ENCODE measurements around the gene RBM42. TPM values are rescaled to one million over a fixed set of nuclear protein-coding genes. Genes with fewer than 3 reads are reported as not detected.

Gene RBM42
- polyA plus RNA-seq, 2 of the 4 experiments (the other 2 are of a cell fraction) = 80.4 to 128 TPM

GRCh38 chr19:35666251-35666913 lies 37.5 kb downstream of the RBM42 start, which contains the start of gene UPK1A:
Gene UPK1A (plus strand): TSS chr19:35666517. CDS start chr19:35666813, 296 bp downstream.
- H3K27ac ChIP-seq = no peak within 1 kb of the TSS
- TF ChIP-seq FOSB (CRISPR knock-in tag; IDR thresholded peaks at IDR 0.05) (no peak), TP53 (CRISPR knock-in tag; IDR thresholded peaks at IDR 0.05) (no peak), PBX3 (IDR thresholded peaks at IDR 0.05) (no peak), SMC3 (IDR thresholded peaks at IDR 0.05) (no peak), RFX5 (IDR thresholded peaks at IDR 0.05) (no peak), MAX (IDR thresholded peaks at IDR 0.05) (no peak), KDM1A (IDR thresholded peaks at IDR 0.05; ENCODE audit: low read depth) (no peak), CEBPB (IDR thresholded peaks at IDR 0.05) (no peak), GATA3 (IDR thresholded peaks at IDR 0.05; ENCODE audit: borderline replicate concordance) (no peak), ESRRA (IDR thresholded peaks at IDR 0.05; ENCODE audit: borderline replicate concordance, low read length) (no peak), HES2 (IDR thresholded peaks at IDR 0.05) (no peak), CBX8 (IDR thresholded peaks at IDR 0.05) (no peak), FOSL2 (IDR thresholded peaks at IDR 0.05) (no peak), FOSL2 (CRISPR knock-in tag; IDR thresholded peaks at IDR 0.05) (no peak), RARB (CRISPR knock-in tag; IDR thresholded peaks at IDR 0.05) (no peak)
- DNase-seq (ENCODE audit: low read depth in 1 of 2, low spot score in 1 of 2) = no peak
- no peaks in the 10 kb centered on the region for H3K4me1 ChIP-seq
- no peak within 1 kb of the TSS for H3K4me2 ChIP-seq
- no peak within 1 kb of the TSS for H3K4me3 ChIP-seq
- no peak for FAIRE-seq
- H3K9me3 ChIP-seq = no peaks in the 10 kb centered on the region
- peak; percentile 16 to 19; a peak in 3 of 6 replicates for ATAC-seq
- ChIA-PET CTCF (interaction anchor here (1.0 to 2.4 kb wide), 7 partner anchors 8 to 314 kb away, joined by 3 to 11 read pairs (median 5); no protein-coding TSS in a partner anchor), POLR2A (no interaction called here)
- 77% methylated on average over 16 of the region's 16 CpGs for WGBS (ENCODE audit: missing lambda C conversion rate)

- 36% methylated on average over 6 of the region's 6 CpGs for WGBS (ENCODE audit: missing lambda C conversion rate)
- H3K9me3 ChIP-seq = no peaks in the 10 kb centered on the region
- TF ChIP-seq EHMT2 (IDR thresholded peaks at IDR 0.05; ENCODE audit: low read depth) (no peak), EP300 (IDR thresholded peaks at IDR 0.05) (no peak), TP53 (CRISPR knock-in tag; IDR thresholded peaks at IDR 0.05) (no peak), MAZ (IDR thresholded peaks at IDR 0.05; ENCODE audit: borderline replicate concordance, low read depth, low read length) (no peak), HEYL (CRISPR knock-in tag; IDR thresholded peaks at IDR 0.05) (no peak), BCL3 (IDR thresholded peaks at IDR 0.05) (no peak), HDAC2 (IDR thresholded peaks at IDR 0.05) (no peak)
- no peaks in the 10 kb centered on the region for H3K4me1 ChIP-seq
- ChIA-PET POLR2A (interaction anchor here (1.2 kb wide), 2 partner anchors 9 to 22 kb away, joined by 4 to 6 read pairs; partner anchors contain the start of gene COX6B1), CTCF (interaction anchor here (0.6 to 1.8 kb wide), 8 partner anchors 8 to 1754 kb away, joined by 3 to 5 read pairs (median 3); no protein-coding TSS in a partner anchor)
- no peak overlapping the region for H3K4me2 ChIP-seq
- ATAC-seq = no peak
- DNase-seq (ENCODE audit: low read depth in 1 of 2, low spot score in 1 of 2) = no peak
- H3K4me3 ChIP-seq = no peak overlapping the region
- H3K27ac ChIP-seq = no peak overlapping the region
- no peak for FAIRE-seq
These were observed 40.7 kb downstream of the RBM42 start for GRCh38 chr19:35669566-35669965.

GRCh38 chr19:35669974-35670373 lies 41.1 kb downstream of the RBM42 start:
- WGBS (ENCODE audit: missing lambda C conversion rate) = 39% methylated on average over 4 of the region's 4 CpGs
- CTCF ChIA-PET = interaction anchor here (0.6 to 1.8 kb wide), 10 partner anchors 8 to 1754 kb away, joined by 3 to 5 read pairs (median 3); no protein-coding TSS in a partner anchor
- POLR2A ChIA-PET = interaction anchor here (1.2 kb wide), 2 partner anchors 9 to 22 kb away, joined by 4 to 6 read pairs; partner anchors contain the start of gene COX6B1

More at GRCh38 chr19:35669974-35670373, 41.1 kb downstream of the RBM42 start:
- no peak overlapping the region for H3K4me2 ChIP-seq
- H3K4me3 ChIP-seq = no peak overlapping the region
- no peak for DNase-seq (ENCODE audit: low read depth in 1 of 2, low spot score in 1 of 2)
- H3K27ac ChIP-seq = no peak overlapping the region
- no peaks in the 10 kb centered on the region for H3K9me3 ChIP-seq
- TF ChIP-seq JUN (IDR thresholded peaks at IDR 0.05) (0 out of 5 replicates have a peak, but pooled peaks of 1 of the 2 experiments have one; percentile 16), GATA3 (IDR thresholded peaks at IDR 0.05; ENCODE audit: borderline replicate concordance) (no peak)
- no peak for ATAC-seq
- FAIRE-seq = no peak
- no peaks in the 10 kb centered on the region for H3K4me1 ChIP-seq

Data from A549 (cell line).